Activated naive CD4-positive, alpha-beta T cell treated with anti-CD3 and anti-CD28 coated beads, Interleukin-2, amount 10 ng/mL, durations not matched to agents 7 days and 5 days (primary cell): Measurements from ENCODE around the gene IL25.

Experiments
- CTCF ChIA-PET: fragments of 350-600 bp; sonication (Branson Sonifier 250); formaldehyde crosslinking; loops from one replicate; lab custom pipeline; 2021; ENCODE audit warnings: antibody characterized with exemption; lab: Charles Lee
- DNase-seq: peaks from one replicate; pipeline ENCODE4 v3.0.0-alpha.2; 2020
- H3K27ac Mint-ChIP-seq: one replicate; pipeline ENCODE4 v1.8.0; 2021; ENCODE audit warnings: mild to moderate bottlenecking, moderate library complexity, mixed read lengths
- H3K27me3 Mint-ChIP-seq: one replicate; pipeline ENCODE4 v1.8.0; 2021; ENCODE audit warnings: mild to moderate bottlenecking, mixed read lengths
- H3K36me3 Mint-ChIP-seq: one replicate; pipeline ENCODE4 v1.8.0; 2021; ENCODE audit warnings: mixed read lengths
- H3K4me1 Mint-ChIP-seq: one replicate; pipeline ENCODE4 v1.8.0; 2021; ENCODE audit warnings: mixed read lengths
- H3K4me3 Mint-ChIP-seq: one replicate; pipeline ENCODE4 v1.8.0; 2021; ENCODE audit warnings: mild to moderate bottlenecking, moderate library complexity, mixed read lengths
- H3K9me3 Mint-ChIP-seq: one replicate; pipeline ENCODE4 v1.8.0; 2021; ENCODE audit warnings: mixed read lengths

IL25 gene

GRCh38 chr14:23375527-23376251 lies 3.1 kb downstream of the IL25 start:
- H3K27me3 Mint-ChIP-seq, result peaks cover 42% of the 10 kb centered on the region
- H3K27ac Mint-ChIP-seq, result no peak overlapping the region
- no peak for DNase-seq
- CTCF ChIA-PET, result interaction anchor here (0.6 to 1.6 kb wide), 3 partner anchors 30 to 54 kb away, joined by 3 to 4 read pairs (median 4); partner anchors contain the start of gene PABPN1
- no peaks in the 10 kb centered on the region for H3K36me3 Mint-ChIP-seq
- no peaks in the 10 kb centered on the region for H3K9me3 Mint-ChIP-seq
- H3K4me1 Mint-ChIP-seq, result peaks cover 8% of the 10 kb centered on the region
- H3K4me3 Mint-ChIP-seq, result no peak overlapping the region

DNA sequence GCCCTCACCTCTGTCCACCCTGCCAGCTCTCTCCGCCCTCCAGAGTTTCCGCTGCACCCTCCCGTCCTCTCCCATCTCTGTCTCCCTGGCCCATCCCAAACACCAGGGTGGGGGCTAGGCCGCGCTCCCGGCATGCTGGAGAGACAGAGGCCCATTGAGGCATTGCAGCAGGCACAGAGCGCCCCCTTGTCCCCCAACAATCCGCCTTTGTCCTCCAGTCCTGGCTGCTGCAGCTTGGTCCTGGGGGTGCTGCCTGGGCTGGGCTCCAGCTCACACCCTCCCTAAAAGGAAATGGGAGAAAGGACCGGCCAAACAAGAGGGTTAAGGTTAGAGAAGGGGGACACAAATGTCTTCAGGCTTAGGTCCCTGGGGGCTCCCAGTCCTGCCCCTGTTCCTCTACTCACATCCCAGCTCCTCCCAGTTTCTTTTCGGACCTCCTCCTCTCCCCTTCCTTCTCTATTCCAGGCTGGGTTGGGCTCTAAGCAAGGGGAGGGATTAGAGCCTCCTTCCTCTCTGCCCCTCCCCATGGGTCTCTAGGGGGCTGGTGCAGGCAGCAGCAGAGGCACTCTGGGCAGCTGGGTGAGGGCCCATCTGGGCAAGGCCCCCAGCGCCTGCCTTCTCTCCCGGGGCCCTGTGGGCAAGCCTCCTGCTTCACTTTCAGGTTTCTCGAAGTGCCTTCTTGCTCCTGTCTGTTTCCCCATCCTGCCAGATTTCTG lies 4.0 kb downstream of the IL25 start, which contains the start of gene CMTM5:
Gene CMTM5, plus strand, starts transcription at position 565 of the 716 bp plus-strand sequence. CDS start 206 bp downstream, outside the sequence.
- Mint-ChIP-seq H3K4me1 (peaks cover 6% of the 10 kb centered on the region), H3K4me3 (no peak within 1 kb of the TSS), H3K27ac (peak within 1 kb of the TSS; percentile 26), H3K27me3 (peaks cover 47% of the 10 kb centered on the region), H3K9me3 (no peaks in the 10 kb centered on the region), H3K36me3 (no peaks in the 10 kb centered on the region)
- CTCF ChIA-PET, result interaction anchor here (1.0 to 1.6 kb wide), 4 partner anchors 9 to 55 kb away, joined by 3 to 4 read pairs (median 4); partner anchors contain the start of gene PABPN1
- no peak for DNase-seq

DNA sequence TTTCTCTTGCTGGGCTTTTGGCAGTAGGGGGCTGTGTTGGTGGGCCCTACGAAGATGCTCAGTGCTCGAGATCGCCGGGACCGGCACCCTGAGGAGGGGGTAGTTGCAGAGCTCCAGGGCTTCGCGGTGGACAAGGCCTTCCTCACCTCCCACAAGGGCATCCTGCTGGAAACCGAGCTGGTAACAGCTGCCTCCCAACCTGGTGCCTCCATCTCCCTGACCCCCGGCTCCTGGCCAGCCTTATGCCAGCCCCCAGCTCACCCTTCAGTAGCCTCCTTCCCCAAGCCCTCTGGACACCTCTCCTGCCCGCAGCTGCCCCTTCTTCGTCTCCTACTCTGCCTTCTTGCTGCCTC lies 4.6 kb downstream of the IL25 start:
- Mint-ChIP-seq H3K36me3 (no peaks in the 10 kb centered on the region), H3K4me3 (no peak overlapping the region), H3K27ac (no peak overlapping the region), H3K4me1 (peaks cover 2% of the 10 kb centered on the region), H3K9me3 (no peaks in the 10 kb centered on the region), H3K27me3 (peaks cover 50% of the 10 kb centered on the region)
- DNase-seq, result no peak
- CTCF ChIA-PET, result interaction anchor here (1.0 to 1.6 kb wide), 3 partner anchors 8 to 34 kb away, joined by 3 to 4 read pairs (median 3); no protein-coding TSS in a partner anchor

GRCh38 chr14:23377573-23378563 lies 5.3 kb downstream of the IL25 start:
- no peaks in the 10 kb centered on the region for H3K9me3 Mint-ChIP-seq
- no peaks in the 10 kb centered on the region for H3K4me1 Mint-ChIP-seq
- no peaks in the 10 kb centered on the region for H3K36me3 Mint-ChIP-seq
- H3K27ac Mint-ChIP-seq, result peak overlapping the region; percentile 26
- peaks cover 53% of the 10 kb centered on the region for H3K27me3 Mint-ChIP-seq
- DNase-seq, result no peak
- CTCF ChIA-PET, result interaction anchor here (1.3 to 3.9 kb wide), 4 partner anchors 35 to 55 kb away, joined by 3 to 33 read pairs (median 23); partner anchors contain the start of gene PABPN1
- no peak overlapping the region for H3K4me3 Mint-ChIP-seq

DNA sequence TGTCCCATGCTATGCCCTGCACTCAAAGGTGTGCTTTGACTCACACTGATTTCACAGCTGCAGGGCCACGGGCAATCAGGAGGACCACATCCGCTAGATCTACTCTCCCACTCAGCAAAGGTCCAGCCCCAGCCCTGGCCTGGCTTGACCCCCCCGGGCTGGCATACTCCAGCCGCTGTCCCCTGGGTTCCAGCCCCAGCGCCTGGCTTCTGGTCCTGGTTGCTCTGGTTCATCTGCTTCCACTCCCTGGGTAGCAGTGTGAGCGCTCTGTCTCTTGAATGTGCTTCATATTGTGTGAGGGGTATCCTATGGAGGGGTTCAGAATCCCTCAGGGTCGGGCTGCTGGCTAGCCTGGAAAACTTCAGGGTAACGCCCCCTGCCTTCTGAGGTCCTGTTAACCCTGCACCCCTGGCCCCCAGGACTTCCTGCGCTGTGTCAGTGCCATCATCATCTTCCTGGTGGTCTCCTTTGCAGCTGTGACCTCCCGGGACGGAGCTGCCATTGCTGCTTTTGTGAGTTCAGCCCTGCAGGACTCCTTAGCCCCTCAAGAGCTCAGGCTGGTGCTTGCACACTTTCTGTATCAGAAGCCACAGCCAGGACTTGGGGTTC lies 6.1 kb downstream of the IL25 start:
- H3K4me3 Mint-ChIP-seq, result no peak overlapping the region
- H3K36me3 Mint-ChIP-seq, result no peaks in the 10 kb centered on the region
- CTCF ChIA-PET, result interaction anchor here (1.0 to 3.9 kb wide), 9 partner anchors 9 to 258 kb away, joined by 3 to 33 read pairs (median 13); partner anchors contain the start of gene PABPN1
- no peaks in the 10 kb centered on the region for H3K9me3 Mint-ChIP-seq
- H3K4me1 Mint-ChIP-seq, result no peaks in the 10 kb centered on the region
- H3K27me3 Mint-ChIP-seq, result peaks cover 53% of the 10 kb centered on the region
- H3K27ac Mint-ChIP-seq, result no peak overlapping the region
- no peak for DNase-seq

- H3K4me1 Mint-ChIP-seq, result no peaks in the 10 kb centered on the region
- peaks cover 58% of the 10 kb centered on the region for H3K27me3 Mint-ChIP-seq
- CTCF ChIA-PET, result interaction anchor here (0.7 to 3.9 kb wide), 27 partner anchors 10 to 311 kb away, joined by 3 to 33 read pairs (median 5); partner anchors contain the start of genes AP1G2, HOMEZ and PABPN1
Measured at GRCh38 chr14:23379366-23380196, 7.0 kb downstream of the IL25 start.

DNA sequence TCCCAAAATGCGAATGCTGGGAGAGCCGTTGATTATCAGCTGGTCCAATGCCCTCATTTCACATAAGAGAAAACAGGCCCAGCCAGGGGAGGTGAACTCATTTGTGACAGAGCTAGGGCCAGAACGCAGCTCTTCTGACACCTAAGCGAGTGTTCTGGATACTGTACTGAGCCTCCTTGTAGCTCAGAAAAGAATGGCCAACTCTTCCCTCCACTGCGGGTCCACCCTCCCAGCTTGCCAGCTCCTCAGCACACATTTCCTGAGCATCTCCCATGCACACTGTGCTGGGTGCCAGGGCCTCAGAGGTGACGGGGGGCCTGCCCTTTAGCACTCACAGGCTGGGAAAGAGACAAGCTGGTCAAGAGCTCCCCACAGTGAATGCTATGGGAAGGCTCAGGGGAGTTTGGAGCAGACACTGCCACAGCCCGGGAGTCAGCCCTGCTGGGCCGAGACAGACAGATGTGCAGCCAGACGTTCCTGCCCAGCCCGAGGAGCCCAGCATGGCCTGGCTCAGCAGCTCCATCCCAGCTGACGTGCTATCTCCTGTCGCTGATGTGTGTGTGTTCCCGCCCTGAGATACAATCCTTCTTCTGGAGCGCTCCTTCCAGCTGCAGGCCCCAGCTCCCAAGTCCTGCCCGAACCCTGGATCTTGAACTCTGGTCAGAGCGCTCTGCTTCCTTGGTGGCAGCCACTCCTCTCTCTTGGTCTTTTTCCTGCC lies 7.7 kb downstream of the IL25 start:
- Mint-ChIP-seq H3K27me3 (peaks cover 59% of the 10 kb centered on the region), H3K9me3 (no peaks in the 10 kb centered on the region), H3K4me1 (no peaks in the 10 kb centered on the region), H3K36me3 (no peaks in the 10 kb centered on the region), H3K27ac (no peak overlapping the region), H3K4me3 (no peak overlapping the region)
- no peak for DNase-seq
- CTCF ChIA-PET, result interaction anchor here (0.6 to 3.9 kb wide), 27 partner anchors 9 to 312 kb away, joined by 3 to 33 read pairs (median 5); partner anchors contain the start of genes AP1G2, HOMEZ and PABPN1

More at GRCh38 chr14:23379366-23380196, 7.0 kb downstream of the IL25 start:
- Mint-ChIP-seq H3K36me3 (no peaks in the 10 kb centered on the region), H3K9me3 (no peaks in the 10 kb centered on the region), H3K27ac (no peak overlapping the region), H3K4me3 (no peak overlapping the region)
- DNase-seq, result peak; percentile 76

DNA sequence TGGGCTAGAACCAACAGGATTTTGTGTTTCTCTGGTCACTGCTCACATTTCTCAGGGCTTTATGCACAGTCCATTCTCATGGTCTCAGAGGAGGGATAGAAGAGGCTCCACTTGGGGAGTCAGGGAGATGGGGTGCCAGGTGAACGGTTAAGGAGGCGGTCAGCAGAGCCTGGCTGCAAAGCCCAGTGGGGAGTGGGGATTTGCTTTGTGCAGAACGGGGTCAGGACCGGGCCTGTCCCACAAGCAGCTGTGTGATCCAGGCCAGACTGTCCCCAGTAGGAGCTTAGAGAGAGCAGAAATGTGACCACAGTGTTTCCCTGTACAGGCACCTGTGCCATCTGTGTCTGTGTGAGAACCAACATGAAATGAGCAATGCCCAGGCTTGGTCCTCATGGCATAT lies 8.4 kb downstream of the IL25 start:
- H3K27ac Mint-ChIP-seq, result peak overlapping the region; percentile 64
- no peaks in the 10 kb centered on the region for H3K36me3 Mint-ChIP-seq
- no peak overlapping the region for H3K4me3 Mint-ChIP-seq
- H3K27me3 Mint-ChIP-seq, result peaks cover 59% of the 10 kb centered on the region
- H3K9me3 Mint-ChIP-seq, result no peaks in the 10 kb centered on the region
- H3K4me1 Mint-ChIP-seq, result no peaks in the 10 kb centered on the region
- DNase-seq, result no peak
- CTCF ChIA-PET, result interaction anchor here (0.7 to 3.9 kb wide), 17 partner anchors 8 to 312 kb away, joined by 3 to 33 read pairs (median 6); partner anchors contain the start of genes HOMEZ and PABPN1

GRCh38 chr14:23381871-23382270 lies 9.3 kb downstream of the IL25 start:
- CTCF ChIA-PET, result interaction anchor here (0.6 to 3.9 kb wide), 7 partner anchors 12 to 1387 kb away, joined by 3 to 31 read pairs (median 4); no protein-coding TSS in a partner anchor
- Mint-ChIP-seq H3K27me3 (peaks cover 53% of the 10 kb centered on the region), H3K4me1 (no peaks in the 10 kb centered on the region)

GRCh38 chr14:23382276-23382675 lies 9.7 kb downstream of the IL25 start:
- CTCF ChIA-PET, result interaction anchor here (0.6 to 1.5 kb wide), 5 partner anchors 11 to 1387 kb away, joined by 3 to 6 read pairs (median 4); no protein-coding TSS in a partner anchor
- Mint-ChIP-seq H3K4me1 (no peaks in the 10 kb centered on the region), H3K27me3 (peaks cover 49% of the 10 kb centered on the region), H3K9me3 (no peaks in the 10 kb centered on the region), H3K4me3 (no peak overlapping the region), H3K36me3 (no peaks in the 10 kb centered on the region), H3K27ac (no peak overlapping the region)
- no peak for DNase-seq

More at GRCh38 chr14:23381871-23382270, 9.3 kb downstream of the IL25 start:
- no peak for DNase-seq
- no peak overlapping the region for H3K27ac Mint-ChIP-seq
- H3K4me3 Mint-ChIP-seq, result no peak overlapping the region
- no peaks in the 10 kb centered on the region for H3K36me3 Mint-ChIP-seq
- H3K9me3 Mint-ChIP-seq, result no peaks in the 10 kb centered on the region

- DNase-seq, result no peak
- H3K9me3 Mint-ChIP-seq, result no peaks in the 10 kb centered on the region
- CTCF ChIA-PET, result interaction anchor here (1.2 to 1.6 kb wide), 5 partner anchors 11 to 262 kb away, joined by 3 to 6 read pairs (median 3); no protein-coding TSS in a partner anchor
- H3K27ac Mint-ChIP-seq, result no peak overlapping the region
- no peak overlapping the region for H3K4me3 Mint-ChIP-seq
- H3K4me1 Mint-ChIP-seq, result no peaks in the 10 kb centered on the region
- no peaks in the 10 kb centered on the region for H3K36me3 Mint-ChIP-seq
- peaks cover 44% of the 10 kb centered on the region for H3K27me3 Mint-ChIP-seq
Measured at GRCh38 chr14:23382731-23383440, 10.3 kb downstream of the IL25 start.
